GM18867 (cell line): ENCODE data around the gene EVC2.

ENCODE experiments used
- ATAC-seq: cut with Tn5 transposase; IDR thresholded peaks from one replicate; pipeline ENCODE4 v1.9.1; 2021; ENCODE audit warnings: mild to moderate bottlenecking, moderate library complexity; ENCODE audit not compliant: unreplicated experiment

EVC2 gene

GRCh38 chr4:5678977-5679376, 29.4 kb downstream of the EVC2 start:
- no peak for ATAC-seq

GRCh38 chr4:5676763-5677162, 31.6 kb downstream of the EVC2 start:
- no peak for ATAC-seq

- no peak for ATAC-seq
These were observed 41.6 kb downstream of the EVC2 start for GRCh38 chr4:5666741-5667140.

- ATAC-seq: no peak
These were observed 43.6 kb downstream of the EVC2 start for GRCh38 chr4:5664778-5665177.

GRCh38 chr4:5662555-5662954, 45.8 kb downstream of the EVC2 start:
- no peak for ATAC-seq

GRCh38 chr4:5661237-5661636, 47.1 kb downstream of the EVC2 start:
- no peak for ATAC-seq

GRCh38 chr4:5660185-5660584, 48.2 kb downstream of the EVC2 start:
- ATAC-seq: no peak

- ATAC-seq: no peak
These were observed 49.4 kb downstream of the EVC2 start for GRCh38 chr4:5658974-5659373.

GRCh38 chr4:5656415-5656814, 51.9 kb downstream of the EVC2 start:
- ATAC-seq: no peak

- ATAC-seq: no peak
These were observed 53.6 kb downstream of the EVC2 start for GRCh38 chr4:5654791-5655190.

GRCh38 chr4:5651089-5651488, 57.3 kb downstream of the EVC2 start:
- no peak for ATAC-seq

GRCh38 chr4:5650040-5650439, 58.3 kb downstream of the EVC2 start:
- ATAC-seq: no peak

- no peak for ATAC-seq
These were observed 61.0 kb downstream of the EVC2 start for GRCh38 chr4:5647351-5647750.

- no peak for ATAC-seq
These were observed 68.3 kb downstream of the EVC2 start for GRCh38 chr4:5640096-5640495.

- ATAC-seq: no peak
These were observed 68.8 kb downstream of the EVC2 start for GRCh38 chr4:5639556-5639955.

GRCh38 chr4:5638976-5639375, 69.4 kb downstream of the EVC2 start:
- ATAC-seq: no peak

- no peak for ATAC-seq
These were observed 70.0 kb downstream of the EVC2 start for GRCh38 chr4:5638316-5638715.

- ATAC-seq: no peak
These were observed 71.3 kb downstream of the EVC2 start for GRCh38 chr4:5636766-5637670.

- ATAC-seq: no peak
These were observed 72.5 kb downstream of the EVC2 start for GRCh38 chr4:5635826-5636195.

GRCh38 chr4:5632571-5632970, 75.8 kb downstream of the EVC2 start:
- no peak for ATAC-seq

- no peak for ATAC-seq
These were observed 76.3 kb downstream of the EVC2 start for GRCh38 chr4:5632066-5632440.

- ATAC-seq: no peak
These were observed 76.8 kb downstream of the EVC2 start for GRCh38 chr4:5631352-5632065.
